Sciatic nerve (tissue), 2 donors: Measurements from ENCODE around the gene WWOX. TPM values are rescaled to one million over a fixed set of nuclear protein-coding genes. Genes with fewer than 3 reads are reported as not detected.

Source experiments
- ATAC-seq: fragments of 200-7000 bp; cut with Tn5 transposase; one replicate; pipeline ENCODE4 v1.9.1; 2020; ENCODE audit warnings: mild to moderate bottlenecking, moderate library complexity
- DNase-seq: peaks from one replicate; pipeline ENCODE4 v3.0.0-alpha.2; 2020; ENCODE audit warnings: low spot score
- intact Hi-C: fragments of 100-400 bp; cut with DNase I; formaldehyde crosslinking; loops from one replicate; pipeline ENCODE4 v1.14.2; 2022
- total RNA-seq: library from RNA; stranded (reverse); fragmentation: NEBNext Ultra II Directional; extraction: Animal tissue kit (Norgen Biotek cat#: 25700); gene quantifications from one replicate; pipeline ENCODE4 v1.2.1, GENCODE V29; 2021
- donor health status: DM: no; HTN: no; CAD: no.
- donor health status: DM: no; HTN: no; CAD: no.

The WWOX gene
- total RNA-seq, 1 donor from 2014 or later: 30.7 TPM

DNA sequence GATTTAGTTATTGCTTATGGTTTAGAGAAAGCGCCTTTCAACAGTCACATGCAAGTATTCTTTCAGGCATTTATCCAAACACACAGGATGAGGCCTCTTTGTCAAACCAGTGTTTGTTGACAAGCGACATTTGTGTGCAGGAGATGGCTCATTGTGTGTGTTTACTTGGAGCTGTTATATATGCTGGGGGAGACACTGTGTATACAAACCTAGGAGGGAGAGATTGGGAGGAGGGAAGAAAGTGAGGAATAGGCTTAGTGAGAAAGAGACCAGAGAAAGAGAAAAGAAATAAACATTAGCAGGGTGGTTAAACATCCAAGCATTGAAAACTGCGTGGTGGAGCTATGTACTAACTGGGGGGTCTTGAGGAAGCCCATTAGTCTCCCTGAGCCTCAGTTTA lies 1063.5 kb downstream of the WWOX start:
- no peak for DNase-seq
- intact Hi-C loops: no loop called here
- ATAC-seq: no peak

DNA sequence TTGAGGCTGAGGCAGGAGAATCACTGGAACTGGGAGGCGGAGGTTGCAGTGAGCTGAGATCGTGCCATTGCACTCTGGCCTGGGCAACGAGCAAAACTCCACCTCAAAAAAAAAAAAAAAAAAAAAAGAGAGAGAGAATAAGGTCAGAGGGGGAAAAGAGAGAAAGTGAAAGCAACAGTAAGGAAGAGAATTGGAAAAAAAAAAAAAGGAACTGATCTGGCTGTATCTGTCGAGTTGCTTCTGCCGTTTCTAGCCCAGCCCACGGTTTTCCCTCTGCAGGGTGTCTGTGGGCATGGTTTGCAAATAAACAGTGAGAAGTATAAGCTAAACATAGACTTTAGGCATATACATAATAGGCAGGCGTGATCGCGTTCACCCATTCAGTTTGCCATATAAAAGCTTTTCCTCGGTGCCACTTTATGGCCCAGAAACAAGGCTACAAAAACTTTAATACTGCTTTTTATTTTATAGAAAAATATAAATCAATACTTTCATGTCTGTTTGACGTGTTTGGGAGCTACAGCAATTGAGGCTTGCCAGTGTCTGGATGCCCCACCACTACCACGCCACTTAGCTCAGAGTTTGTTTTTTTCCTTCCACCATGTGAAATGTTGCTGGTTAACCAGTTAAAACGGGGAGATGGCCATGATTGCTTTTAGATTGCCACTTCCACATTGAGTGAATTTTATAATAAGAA lies 1064.4 kb downstream of the WWOX start:
- DNase-seq (no peak), ATAC-seq (peak; percentile 70)
- intact Hi-C loops: no loop called here

DNA sequence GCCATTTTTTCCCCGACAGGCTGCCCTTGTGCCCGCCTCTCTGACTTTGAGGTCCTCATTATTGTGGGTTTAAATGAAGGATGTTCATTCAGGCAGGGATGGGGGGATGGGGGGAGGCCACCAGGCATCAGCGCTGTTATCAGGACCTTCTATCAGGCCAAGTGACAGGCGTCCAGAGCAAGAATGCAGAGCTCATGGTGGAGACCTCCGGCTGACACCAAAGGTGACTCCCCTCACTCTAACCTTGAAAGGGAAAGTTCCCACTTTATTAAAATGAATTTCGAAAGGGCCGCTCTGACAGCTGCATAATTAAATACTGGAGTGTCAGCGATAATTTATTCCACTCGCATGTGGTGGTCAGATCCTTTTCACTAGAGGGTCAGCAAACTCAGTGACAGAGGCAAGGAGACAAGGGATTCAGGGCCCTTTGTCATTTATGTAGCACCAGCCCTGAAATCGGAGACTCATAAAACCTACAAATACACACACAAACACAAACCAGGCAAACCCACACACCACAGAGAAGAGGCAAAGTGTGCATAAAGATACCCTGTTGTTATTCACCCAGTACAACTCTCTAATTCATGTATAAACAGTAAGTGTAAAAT lies 1065.0 kb downstream of the WWOX start:
- no peak for DNase-seq
- no peak for ATAC-seq
- intact Hi-C loops: no loop called here

DNA sequence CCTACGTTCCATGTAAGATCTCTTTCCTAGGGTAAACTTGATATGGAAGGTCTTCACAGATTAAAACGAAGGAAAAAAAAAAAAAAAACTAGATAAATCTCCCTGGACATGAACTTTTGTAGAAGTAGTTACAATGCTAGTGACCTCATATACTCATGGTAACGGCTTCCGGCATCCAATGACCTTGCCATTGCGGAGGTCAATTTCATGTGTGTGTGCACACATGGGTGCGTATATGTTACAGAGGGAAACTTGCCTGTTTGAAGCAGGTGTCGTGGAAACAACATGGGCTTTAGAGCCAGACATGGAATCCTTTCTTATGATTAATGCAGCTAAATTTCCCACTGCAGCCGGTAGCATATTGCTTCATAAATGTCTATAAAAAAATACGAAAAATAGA lies 1065.6 kb downstream of the WWOX start:
- intact Hi-C loops: no loop called here
- ATAC-seq: no peak

DNA sequence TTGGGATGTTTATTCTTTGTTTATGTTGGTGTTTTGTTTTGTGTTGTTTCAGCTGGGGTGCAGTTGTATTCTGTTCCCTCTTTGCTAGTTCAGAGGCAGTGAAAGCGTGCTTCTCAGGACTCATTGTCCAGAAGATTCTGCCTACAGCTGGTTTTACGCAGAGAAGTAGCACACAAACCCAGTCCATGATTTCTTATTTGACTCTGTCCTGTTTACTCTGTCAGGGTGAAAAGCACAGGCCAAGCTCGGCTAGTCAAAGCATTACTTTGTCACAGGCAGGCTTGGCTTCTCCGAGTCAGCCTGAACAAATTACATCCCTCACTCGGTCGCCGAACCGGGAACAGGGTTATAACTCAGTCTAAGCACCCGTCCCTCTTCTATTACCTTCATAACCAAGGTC lies 1066.1 kb downstream of the WWOX start:
- ATAC-seq (peak; percentile 54), DNase-seq (no peak)
- intact Hi-C loops: no loop called here

More for the DNA sequence above, 1065.6 kb downstream of the WWOX start:
- no peak for DNase-seq

DNA sequence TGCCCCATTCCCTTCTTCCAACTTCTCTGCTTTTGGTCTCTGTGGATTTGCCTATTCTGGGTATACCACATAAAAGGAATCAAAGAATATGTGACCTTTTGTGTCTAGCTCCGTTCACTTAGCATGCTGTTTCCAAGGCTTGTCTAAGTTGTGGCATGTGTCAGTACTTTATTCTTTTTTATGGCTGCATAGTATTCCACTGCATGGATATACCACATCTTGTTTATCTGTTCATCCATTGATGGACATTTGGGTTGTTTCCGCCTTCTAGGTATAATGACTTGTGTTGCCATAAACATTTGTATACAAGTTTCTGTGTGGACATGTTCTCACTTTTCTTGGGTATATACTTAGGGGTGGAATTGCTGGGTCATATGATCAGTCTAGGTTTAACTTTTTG lies 1068.4 kb downstream of the WWOX start:
- DNase-seq: no peak
- ATAC-seq: no peak
- intact Hi-C loops: no loop called here

DNA sequence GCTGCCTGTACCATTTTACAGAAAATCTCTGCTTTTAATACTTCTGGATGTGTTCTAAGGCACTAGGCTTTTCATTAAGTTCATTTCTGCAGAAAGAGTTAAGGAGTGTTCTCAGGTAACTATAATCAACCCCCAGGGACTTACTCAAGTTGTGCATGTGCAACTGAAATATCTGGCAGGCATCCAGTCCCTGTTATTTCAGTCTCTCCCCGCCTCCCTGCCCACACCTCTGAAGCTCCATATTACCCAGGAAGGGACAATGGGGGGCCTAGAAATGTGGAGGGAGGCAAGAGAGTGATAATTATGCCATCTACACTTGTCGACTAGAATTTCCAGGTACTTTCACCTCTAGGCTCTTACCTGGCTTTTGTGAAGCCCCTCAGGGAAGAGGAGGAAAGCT lies 1068.9 kb downstream of the WWOX start:
- intact Hi-C loops: no loop called here
- no peak for DNase-seq
- ATAC-seq: no peak

DNA sequence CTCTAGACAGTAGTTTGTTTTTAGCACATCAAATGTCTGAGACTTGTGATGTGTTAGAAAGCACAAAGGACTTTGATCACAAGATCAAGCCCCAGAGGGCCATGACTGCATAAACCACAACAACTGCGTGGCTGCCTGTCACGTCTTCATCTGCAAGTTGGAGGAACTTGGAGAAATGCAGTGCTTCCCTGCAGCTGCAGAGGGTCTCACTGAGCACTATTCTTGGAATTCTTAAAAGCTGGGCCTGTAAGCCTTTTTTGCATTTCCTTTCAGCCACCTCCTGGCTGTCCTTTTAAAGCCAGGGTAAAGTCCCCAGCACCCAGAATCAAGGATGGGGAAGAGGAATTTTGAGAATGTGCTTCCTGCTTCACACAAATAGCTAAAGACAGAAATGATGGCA lies 1069.8 kb downstream of the WWOX start:
- ATAC-seq (no peak), DNase-seq (no peak)
- intact Hi-C loops: no loop called here

DNA sequence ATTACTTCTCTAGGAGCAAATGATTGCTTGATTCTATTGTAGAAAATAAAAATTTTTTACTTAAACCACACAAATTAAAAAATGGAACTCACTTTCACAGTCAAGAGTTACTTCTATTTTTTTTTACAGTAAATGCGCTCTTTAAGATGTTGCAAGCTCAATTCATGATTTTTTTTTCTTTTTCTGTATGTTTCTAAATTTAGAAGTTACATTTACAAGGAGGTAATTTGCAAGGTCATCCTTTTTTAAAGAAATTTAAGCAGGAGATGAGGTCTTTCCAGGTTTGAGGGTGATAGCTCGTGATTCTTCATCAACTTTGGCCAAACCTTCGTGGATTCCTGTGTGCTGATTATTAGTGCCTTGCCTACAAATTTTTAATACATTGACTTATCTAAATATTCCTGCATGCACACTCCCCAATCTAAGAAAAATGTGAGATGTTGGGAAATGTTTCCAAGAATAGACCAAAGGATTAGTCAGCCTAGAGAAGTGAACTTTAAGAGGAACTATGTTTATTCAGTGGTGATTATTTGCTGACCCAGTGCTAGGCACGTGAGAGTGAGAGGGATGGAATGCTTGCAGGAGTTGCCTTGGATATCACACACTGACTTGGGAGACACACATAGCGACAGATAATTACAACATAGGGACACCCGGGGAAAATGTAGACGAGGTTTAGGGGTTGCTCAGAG lies 1071.2 kb downstream of the WWOX start:
- intact Hi-C loops: no loop called here
- DNase-seq: no peak
- peak; percentile 65 for ATAC-seq

DNA sequence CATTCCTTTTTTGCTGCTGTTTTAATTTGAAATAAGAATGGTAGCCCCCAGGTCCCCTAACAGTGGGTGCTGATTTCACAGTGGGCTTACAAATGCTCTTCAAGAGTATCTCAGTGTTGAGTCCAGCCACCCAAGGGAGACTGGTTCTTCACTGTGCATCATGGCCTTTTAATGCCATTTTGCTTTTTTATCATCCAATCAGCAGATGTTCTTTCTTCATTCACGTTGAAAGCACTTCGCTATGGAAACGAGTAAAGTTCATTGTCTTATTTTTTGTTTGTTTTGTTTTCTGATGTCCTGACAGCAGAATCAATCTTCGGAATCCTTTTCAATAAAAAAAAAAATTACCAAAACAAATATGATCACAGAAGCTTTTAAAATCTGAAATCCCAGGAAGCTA lies 1072.0 kb downstream of the WWOX start:
- DNase-seq: no peak

DNA sequence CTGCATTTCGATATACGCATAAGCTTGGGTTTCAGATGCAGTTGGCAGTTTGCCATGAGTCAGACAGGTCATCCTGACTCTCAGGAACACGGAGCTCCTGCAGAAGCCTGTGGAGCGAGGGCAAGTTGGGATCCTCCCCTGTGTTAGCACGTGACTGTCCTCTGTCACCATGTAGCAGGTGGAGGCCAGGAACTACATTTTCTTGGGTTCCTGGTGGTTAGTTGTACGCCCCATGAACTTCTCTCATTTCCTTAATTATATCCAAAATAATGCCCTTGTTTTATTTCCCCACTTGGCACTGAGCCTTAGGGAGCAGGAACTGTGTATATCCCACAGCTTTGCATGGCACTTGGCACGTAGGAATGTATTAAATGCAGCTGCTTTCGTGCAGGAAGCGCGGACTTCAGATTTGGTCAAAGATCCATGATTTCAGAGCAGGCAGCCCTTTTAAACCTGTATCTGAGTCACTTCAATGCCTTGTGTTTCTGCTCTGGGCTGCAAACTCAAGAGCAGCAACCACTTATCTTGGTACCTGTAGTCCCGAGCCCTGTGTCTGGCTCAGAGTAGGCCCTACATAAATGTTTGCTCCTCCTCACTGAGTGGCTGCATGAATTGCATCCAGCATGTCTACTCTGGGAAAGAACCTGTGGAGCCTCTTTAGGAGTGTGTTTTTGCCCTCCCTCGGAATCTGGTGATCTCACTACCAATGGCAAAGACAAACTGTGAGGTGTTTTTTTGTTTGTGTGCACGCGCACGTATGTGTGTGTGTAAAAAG lies 1072.7 kb downstream of the WWOX start:
- ATAC-seq: no peak
- no peak for DNase-seq
- intact Hi-C loops: no loop called here

More for the DNA sequence above, 1072.0 kb downstream of the WWOX start:
- intact Hi-C loops: no loop called here
- no peak for ATAC-seq

DNA sequence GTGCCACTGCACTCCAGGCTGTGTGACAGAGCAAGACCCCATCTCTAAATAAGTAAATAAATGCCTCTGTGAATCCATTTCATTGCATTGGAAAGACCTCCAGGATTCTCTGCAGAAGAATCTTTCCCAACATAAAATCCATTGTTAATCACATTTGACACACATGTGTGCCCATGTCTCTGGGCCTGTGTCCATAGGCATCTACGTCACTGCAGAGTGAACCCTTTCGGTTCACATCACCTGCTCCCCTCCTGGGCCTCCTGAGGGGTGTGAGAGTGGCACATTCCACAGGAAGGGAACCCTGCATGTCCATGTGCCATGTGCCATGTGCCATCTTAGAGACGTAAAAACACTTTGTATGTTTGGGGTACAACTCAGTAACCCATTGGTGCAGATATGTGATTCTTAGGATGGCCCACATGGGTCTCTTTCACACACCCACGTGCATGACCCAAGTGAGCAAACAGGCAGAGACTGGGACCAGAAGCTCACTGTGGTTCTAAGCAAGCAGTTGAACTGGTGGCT lies 1073.6 kb downstream of the WWOX start:
- no peak for ATAC-seq
- intact Hi-C loops: no loop called here
- DNase-seq: no peak

DNA sequence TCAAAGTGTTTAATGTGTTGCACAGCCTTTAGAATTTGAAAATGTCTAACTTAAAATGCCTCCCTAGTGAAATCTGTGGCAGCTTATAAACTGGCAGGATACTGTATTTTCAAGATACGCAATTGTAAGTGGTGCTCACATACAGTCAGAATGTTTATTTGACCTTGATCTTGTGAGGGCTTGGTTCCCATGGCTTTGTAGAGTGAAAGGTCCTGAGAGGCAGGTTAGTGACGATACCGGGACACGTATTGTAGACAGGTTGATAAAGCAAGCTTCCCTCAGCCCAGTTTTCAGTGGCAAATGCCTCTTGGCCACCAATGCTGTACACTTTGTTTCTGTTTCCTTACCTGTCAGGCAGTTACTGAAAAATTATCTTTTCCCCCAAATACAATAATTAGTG lies 1074.5 kb downstream of the WWOX start:
- intact Hi-C loops: no loop called here
- ATAC-seq (no peak), DNase-seq (no peak)

DNA sequence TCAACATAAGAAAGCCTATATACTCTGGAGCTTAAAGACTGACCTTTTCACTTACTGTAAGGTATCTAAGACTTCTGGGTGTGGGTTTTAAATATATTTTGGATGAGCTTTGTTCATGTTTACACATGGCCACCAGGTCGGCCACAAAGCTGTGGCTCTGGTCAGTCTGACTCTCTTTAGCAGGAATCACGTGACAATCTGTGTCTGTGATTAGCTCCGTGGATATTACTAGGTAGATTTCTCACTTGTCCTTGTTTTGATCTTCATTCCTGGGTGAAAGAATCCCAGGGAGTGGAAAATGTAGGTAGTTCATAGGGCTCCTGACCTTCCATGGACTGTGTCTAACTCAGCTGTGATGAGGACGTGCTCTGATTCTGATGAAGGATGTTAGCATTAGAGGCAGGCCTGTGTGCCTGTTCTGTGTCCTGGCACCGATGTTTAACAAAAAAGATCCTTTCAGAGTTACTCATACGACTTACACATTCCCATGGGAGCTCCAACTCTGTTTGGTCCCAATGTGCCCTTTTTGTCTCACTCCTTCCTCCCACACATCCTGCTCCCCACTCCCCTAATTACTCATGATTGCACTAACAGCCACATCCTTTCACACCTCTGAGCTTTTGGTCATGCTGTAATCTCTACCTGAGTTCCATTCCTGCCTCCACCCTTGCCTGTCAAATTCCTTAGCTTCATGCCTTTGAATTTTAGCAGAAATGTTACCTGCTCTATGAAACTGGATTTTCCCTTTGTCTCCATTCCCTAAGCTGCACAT lies 1076.0 kb downstream of the WWOX start:
- intact Hi-C loops: no loop called here
- DNase-seq: no peak
- ATAC-seq: no peak

DNA sequence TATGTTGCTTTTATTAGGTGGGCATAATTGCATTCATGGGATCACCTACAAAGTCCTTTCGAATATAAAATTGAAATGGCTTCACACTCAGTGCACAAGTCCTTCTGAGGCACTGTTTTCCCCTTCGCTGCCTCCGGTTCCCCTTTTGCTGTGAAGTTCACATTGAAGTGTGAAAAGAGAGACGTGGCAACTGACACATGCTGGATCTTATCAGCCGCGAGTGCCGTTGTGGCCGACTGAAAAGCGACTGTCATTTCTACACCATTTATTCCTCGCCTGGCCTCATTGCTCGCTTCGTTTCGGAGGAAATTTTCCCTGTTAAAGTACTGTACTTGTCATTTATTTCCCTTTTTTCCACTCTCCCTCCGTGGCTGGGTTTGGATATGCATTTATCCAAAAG lies 1077.6 kb downstream of the WWOX start:
- DNase-seq (no peak), ATAC-seq (no peak)
- intact Hi-C loops: no loop called here

DNA sequence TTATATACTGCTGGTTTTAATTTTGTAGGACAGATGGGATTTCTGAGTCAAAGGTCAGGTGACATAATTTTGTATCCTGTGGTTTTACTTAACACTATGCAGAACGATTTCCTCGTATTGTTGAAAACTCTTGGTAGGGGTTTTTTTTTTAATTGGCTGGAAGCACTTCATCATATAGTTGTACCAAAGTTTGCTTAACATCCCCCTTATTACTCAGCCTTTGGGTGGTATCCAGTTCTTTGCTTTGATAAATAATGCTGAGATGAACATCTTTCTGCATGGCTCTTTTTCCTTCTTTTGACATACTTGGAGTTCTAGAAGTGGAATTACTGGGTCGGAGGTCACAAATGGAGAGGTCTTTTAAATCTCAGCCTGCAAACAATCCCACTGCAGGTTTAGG lies 1082.0 kb downstream of the WWOX start:
- ATAC-seq (no peak), DNase-seq (no peak)
- intact Hi-C loops: no loop called here

DNA sequence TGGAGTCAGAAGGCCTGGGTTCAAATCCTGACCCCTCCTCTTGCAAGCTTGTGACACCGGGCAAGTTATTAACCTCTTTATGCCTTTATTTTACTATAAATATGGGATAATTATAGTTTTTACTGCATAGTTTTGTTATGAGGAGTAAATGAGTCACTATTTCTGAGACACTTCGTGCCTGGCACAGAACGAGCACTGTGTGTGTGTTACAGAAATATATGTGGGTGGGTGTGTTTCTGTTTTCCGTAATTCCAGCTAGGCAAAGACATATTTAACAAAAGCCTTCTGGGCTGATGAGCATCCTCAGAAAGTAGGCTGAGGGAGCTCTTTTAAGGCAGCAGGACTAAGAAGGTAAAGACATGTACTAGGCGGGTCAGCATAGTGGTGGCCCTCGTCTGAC lies 1083.2 kb downstream of the WWOX start:
- DNase-seq (no peak), ATAC-seq (no peak)
- intact Hi-C loops: no loop called here

DNA sequence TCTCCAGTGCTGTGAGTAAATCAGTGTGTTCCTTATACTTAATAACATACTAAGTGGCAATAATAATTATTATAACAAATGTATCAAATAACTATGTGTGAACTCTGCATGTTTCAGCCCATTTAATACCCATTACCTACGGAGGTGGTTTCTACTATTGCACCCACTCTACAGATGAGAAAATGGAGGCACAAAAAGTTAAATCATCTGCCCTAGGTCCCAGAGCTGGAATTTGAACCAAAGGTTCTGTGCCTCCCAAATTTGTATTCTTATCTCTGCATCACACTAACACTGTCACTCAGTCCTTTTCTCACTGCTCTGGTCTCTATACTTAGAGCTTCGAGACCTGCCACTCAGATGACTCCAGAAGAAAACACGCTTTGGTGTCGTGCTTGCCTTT lies 1084.1 kb downstream of the WWOX start:
- no peak for DNase-seq
- intact Hi-C loops: no loop called here

DNA sequence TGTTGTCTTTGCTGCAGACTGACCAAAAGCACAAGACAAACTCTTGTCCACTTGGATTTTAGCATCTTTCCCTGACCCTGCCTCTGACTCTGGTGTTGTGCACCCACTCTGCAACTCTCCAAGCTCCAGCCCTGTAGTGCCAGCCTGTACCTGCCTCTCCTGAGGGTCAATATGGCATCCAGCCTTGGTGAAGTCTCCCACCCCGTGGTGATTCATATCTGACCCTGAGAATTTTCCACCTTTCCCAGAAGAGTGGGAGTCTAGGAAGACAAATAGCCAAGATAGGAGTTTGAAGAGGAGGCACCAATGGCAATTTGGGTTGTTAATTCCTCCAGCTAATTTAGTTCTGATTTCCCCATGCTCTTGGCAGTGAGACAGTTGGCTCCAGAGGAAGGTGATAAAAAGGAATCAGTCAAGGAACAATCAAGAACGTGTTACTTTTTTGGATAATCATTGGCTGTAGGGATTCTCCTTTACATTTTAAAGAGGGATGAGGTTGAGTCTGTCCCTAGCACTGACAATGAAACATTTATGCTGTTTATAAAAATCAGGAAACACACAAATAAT lies 1085.1 kb downstream of the WWOX start:
- DNase-seq: no peak
- no peak for ATAC-seq
- intact Hi-C loops: no loop called here

More for the DNA sequence above, 1084.1 kb downstream of the WWOX start:
- ATAC-seq: no peak
